Caco-2 (cell line): ENCODE results near the gene GNG7. TPM values are rescaled to one million over a fixed set of nuclear protein-coding genes. Genes with fewer than 3 reads are reported as not detected.

Source experiments
- BruUV-seq: library from RNA; stranded (reverse); fragments of 400-500 nt; replicated peaks from 2 replicates; lab custom pipeline; 2021; lab: Mats Ljungman, UMichigan
- CTCF ChIA-PET: fragments of 300-600 bp; sonication (Branson Sonifier 250); formaldehyde crosslinking; loops from one replicate; lab custom pipeline; 2022; ENCODE audit warnings: antibody characterized with exemption; lab: Charles Lee
- POLR2A ChIA-PET: fragments of 300-600 bp; sonication (Branson Sonifier 250); formaldehyde crosslinking; loops from one replicate; lab custom pipeline; 2022; ENCODE audit warnings: antibody characterized with exemption; lab: Charles Lee
- DNase-seq, 2 experiments: peaks; one replicate each; pipeline versions ENCODE4 v3.0.0 to v3.0.0-alpha.2; 2020 to 2022
- H3K27me3 ChIP-seq: replicated peaks from 2 replicates; pipeline ENCODE4 v1.6.0; 2011; ENCODE audit warnings: low read length; ENCODE audit not compliant: control insufficient read depth, insufficient read depth
- H3K36me3 ChIP-seq: 2 replicates; pipeline ENCODE4 v1.5.1; 2011; ENCODE audit warnings: low read length; ENCODE audit not compliant: control insufficient read depth, insufficient read depth
- H3K4me1 ChIP-seq: fragments of 250-450 bp; sonication (Bioruptor Pico); 2 replicates; pipeline ENCODE4 v1.5.1; 2020; ENCODE audit warnings: mild to moderate bottlenecking
- H3K4me3 ChIP-seq: 2 replicates; pipeline ENCODE4 v1.5.1; 2011; ENCODE audit warnings: low read depth, mild to moderate bottlenecking, control low read depth, low read length
- H3K9me3 ChIP-seq: fragments of 250-450 bp; sonication (Bioruptor Pico); 2 replicates; pipeline ENCODE4 v1.5.1; 2020; ENCODE audit warnings: mild to moderate bottlenecking, moderate library complexity
- H3K27ac Mint-ChIP-seq: one replicate; pipeline ENCODE4 v1.8.0; 2022; ENCODE audit warnings: mixed read lengths; ENCODE audit not compliant: unreplicated experiment
- H3K27me3 Mint-ChIP-seq: one replicate; pipeline ENCODE4 v1.8.0; 2022; ENCODE audit warnings: mixed read lengths; ENCODE audit not compliant: insufficient read depth, unreplicated experiment
- H3K36me3 Mint-ChIP-seq: one replicate; pipeline ENCODE4 v1.8.0; 2022; ENCODE audit warnings: mild to moderate bottlenecking, mixed read lengths; ENCODE audit not compliant: insufficient read depth, unreplicated experiment
- H3K4me1 Mint-ChIP-seq: one replicate; pipeline ENCODE4 v1.8.0; 2022; ENCODE audit warnings: low read depth, mixed read lengths; ENCODE audit not compliant: unreplicated experiment
- H3K4me3 Mint-ChIP-seq: one replicate; pipeline ENCODE4 v1.8.0; 2022; ENCODE audit warnings: mild to moderate bottlenecking, moderate library complexity, mixed read lengths; ENCODE audit not compliant: unreplicated experiment
- H3K9me3 Mint-ChIP-seq: one replicate; pipeline ENCODE4 v1.8.0; 2022; ENCODE audit warnings: mixed read lengths; ENCODE audit not compliant: unreplicated experiment
- CTCF ChIP-seq, 2 experiments: fragments of 200-600 bp in 1 of 2; IDR thresholded peaks; 1 replicate in 1 of 2; 2 replicates in 1 of 2; pipeline versions ENCODE4 v1.5.1 to v1.8.0; 2011 to 2022; ENCODE audit warnings: antibody characterized with exemption in 1 of 2, control low read depth in 1 of 2, inconsistent platforms in 1 of 2, low read depth in 1 of 2, low read length in 1 of 2, mild to moderate bottlenecking in 1 of 2, moderate library complexity in 1 of 2; ENCODE audit not compliant: insufficient read depth in 1 of 2, severe bottlenecking in 1 of 2, unreplicated experiment in 1 of 2
- intact Hi-C: fragments of 100-400 bp; cut with micrococcal nuclease; formaldehyde crosslinking; loops from one replicate; pipeline ENCODE4 v1.10.0; 2022; ENCODE audit not compliant: unreplicated experiment
- total RNA-seq: library from RNA; stranded (reverse); gene quantifications from 2 replicates; pipeline ENCODE4 v1.2.3, GENCODE V29; 2022

The GNG7 gene
- total RNA-seq, 1 experiment from 2014 or later: 0.43 TPM

- no peaks in the 10 kb centered on the region for H3K9me3 Mint-ChIP-seq
- no peaks in the 10 kb centered on the region for H3K27me3 Mint-ChIP-seq
- TF ChIP-seq CTCF (IDR thresholded peaks at IDR 0.05; ENCODE audit: insufficient read depth in 1 of 2, low read depth in 1 of 2, low read length in 1 of 2, severe bottlenecking in 1 of 2, unreplicated experiment in 1 of 2): no peak
- CTCF ChIA-PET: no interaction called here
- no peaks in the 10 kb centered on the region for H3K36me3 ChIP-seq
- BruUV-seq: no TSS peak
- H3K27ac Mint-ChIP-seq: no peak overlapping the region
- intact Hi-C loops: no loop called here
- no peaks in the 10 kb centered on the region for H3K4me1 Mint-ChIP-seq
- H3K4me3 Mint-ChIP-seq: no peak overlapping the region
- no peak overlapping the region for H3K4me3 ChIP-seq
- POLR2A ChIA-PET: no interaction called here
- H3K36me3 Mint-ChIP-seq: no peaks in the 10 kb centered on the region
- no peaks in the 10 kb centered on the region for H3K4me1 ChIP-seq
- 0 out of 2 replicates have a peak, but pooled peaks cover 5% of the 10 kb centered on the region for H3K9me3 ChIP-seq
- DNase-seq: no peak
- H3K27me3 ChIP-seq: no peaks in the 10 kb centered on the region
Measured at GRCh38 chr19:2618611-2619010, 83.9 kb downstream of the GNG7 start.

DNA sequence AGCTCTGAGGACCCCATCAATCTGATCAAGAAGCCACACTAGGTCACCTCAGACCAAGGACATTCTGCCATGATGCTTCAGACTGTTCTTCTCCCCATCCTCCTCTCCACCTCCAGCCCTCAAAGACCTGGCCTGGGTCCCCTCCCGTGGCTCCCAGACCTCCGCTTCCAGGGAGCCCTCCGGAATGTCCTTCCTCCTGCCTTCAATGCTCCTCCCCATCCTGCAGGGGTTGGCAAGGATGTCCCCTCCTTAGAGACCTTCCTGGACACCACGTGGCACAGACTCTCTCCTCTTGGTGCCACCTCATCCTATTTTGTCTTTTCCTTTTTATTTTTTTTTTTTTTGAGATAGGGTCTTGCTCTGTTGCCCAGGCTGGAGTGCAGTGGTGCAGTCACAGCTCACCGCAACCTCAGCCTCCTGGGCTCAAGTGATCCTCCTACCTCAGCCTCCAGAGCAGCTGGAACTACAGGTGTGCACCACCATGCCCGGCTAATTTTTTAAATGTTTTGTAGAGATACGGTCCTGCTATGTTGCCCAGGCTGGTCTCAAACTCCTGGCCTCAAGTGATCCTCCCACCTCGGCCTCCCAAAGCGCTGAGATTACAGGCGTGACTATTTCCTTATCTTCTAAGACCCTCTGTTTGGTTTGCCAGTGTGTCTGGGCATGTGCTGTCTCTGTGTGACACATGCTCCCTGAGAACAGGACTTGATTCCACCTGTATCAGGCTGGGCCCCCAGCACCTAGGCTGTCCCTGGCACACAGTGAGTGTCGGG, 84.9 kb downstream of the GNG7 start:
- H3K36me3 ChIP-seq: no peaks in the 10 kb centered on the region
- H3K4me1 ChIP-seq: no peaks in the 10 kb centered on the region
- CTCF ChIA-PET: no interaction called here
- no peak overlapping the region for H3K4me3 Mint-ChIP-seq
- H3K27ac Mint-ChIP-seq: no peak overlapping the region
- no peaks in the 10 kb centered on the region for H3K9me3 Mint-ChIP-seq
- H3K4me3 ChIP-seq: no peak overlapping the region
- no peaks in the 10 kb centered on the region for H3K27me3 Mint-ChIP-seq
- intact Hi-C loops: no loop called here
- H3K36me3 Mint-ChIP-seq: no peaks in the 10 kb centered on the region
- no peaks in the 10 kb centered on the region for H3K27me3 ChIP-seq
- no TSS peak for BruUV-seq
- no peak for DNase-seq
- H3K9me3 ChIP-seq: 0 out of 2 replicates have a peak, but pooled peaks cover 5% of the 10 kb centered on the region
- H3K4me1 Mint-ChIP-seq: no peaks in the 10 kb centered on the region
- POLR2A ChIA-PET: no interaction called here
- TF ChIP-seq CTCF (IDR thresholded peaks at IDR 0.05; ENCODE audit: insufficient read depth in 1 of 2, low read depth in 1 of 2, low read length in 1 of 2, severe bottlenecking in 1 of 2, unreplicated experiment in 1 of 2): no peak

GRCh38 chr19:2616741-2617392, 85.6 kb downstream of the GNG7 start:
- Histone ChIP-seq H3K36me3 (no peaks in the 10 kb centered on the region), H3K27me3 (no peaks in the 10 kb centered on the region), H3K9me3 (0 out of 2 replicates have a peak, but pooled peaks cover 5% of the 10 kb centered on the region), H3K4me3 (no peak overlapping the region), H3K4me1 (no peaks in the 10 kb centered on the region)
- BruUV-seq: no TSS peak
- intact Hi-C loops: no loop called here
- Mint-ChIP-seq H3K9me3 (no peaks in the 10 kb centered on the region), H3K27me3 (no peaks in the 10 kb centered on the region), H3K36me3 (no peaks in the 10 kb centered on the region), H3K4me3 (no peak overlapping the region), H3K4me1 (no peaks in the 10 kb centered on the region), H3K27ac (no peak overlapping the region)
- ChIA-PET POLR2A (no interaction called here), CTCF (interaction anchor here (0.5 to 0.6 kb wide), 2 partner anchors 37 to 141 kb away, joined by 3 read pairs; partner anchors contain the start of gene GADD45B)
- no peak for DNase-seq
- no peak for TF ChIP-seq CTCF (IDR thresholded peaks at IDR 0.05; ENCODE audit: insufficient read depth in 1 of 2, low read depth in 1 of 2, low read length in 1 of 2, severe bottlenecking in 1 of 2, unreplicated experiment in 1 of 2)
